Thyroid gland (tissue), 4 donors: ENCODE results near the gene SLC43A3.

Experiments
- POLR2A ChIP-seq, 2 donors: fragments of 450-650 bp; IDR thresholded peaks; one replicate each; pipeline ENCODE4 v1.6.1; 2017; ENCODE audit warnings: antibody characterized with exemption in 2 of 2, mild to moderate bottlenecking in 2 of 2, moderate library complexity in 1 of 2
- TF ChIP-seq, protein P1 (sequence below), 6 experiments: fragments of 200-600 bp in 3 of 6; fragments of 450-650 bp in 3 of 6; sonication (generic) in 3 of 6; IDR thresholded peaks; one replicate each; pipeline ENCODE4 v1.5.1; 2016 to 2019; ENCODE audit warnings: antibody characterized with exemption in 6 of 6, mild to moderate bottlenecking in 2 of 6, inconsistent platforms in 1 of 6, moderate library complexity in 1 of 6

DNA sequence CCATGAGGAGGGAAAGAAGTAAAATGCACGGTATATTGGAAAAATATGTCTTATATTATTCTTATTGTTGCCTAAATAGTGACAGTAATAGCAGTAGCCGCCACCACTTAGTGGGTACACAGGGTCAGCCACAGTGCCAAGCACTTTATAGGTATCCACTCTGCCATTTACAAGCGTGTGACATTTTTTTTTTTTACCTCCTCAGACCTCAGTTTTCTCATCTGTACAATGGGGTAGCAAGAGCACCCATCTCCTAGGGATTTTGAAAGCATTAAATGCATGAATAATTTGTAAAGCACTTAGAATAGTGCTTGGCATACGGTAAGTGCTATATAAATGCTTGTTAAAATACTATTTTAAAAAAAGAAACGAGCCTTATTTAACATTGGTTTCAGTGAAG, 42.3 kb upstream of the SLC43A3 start:
- TF ChIP-seq, protein P1, sequence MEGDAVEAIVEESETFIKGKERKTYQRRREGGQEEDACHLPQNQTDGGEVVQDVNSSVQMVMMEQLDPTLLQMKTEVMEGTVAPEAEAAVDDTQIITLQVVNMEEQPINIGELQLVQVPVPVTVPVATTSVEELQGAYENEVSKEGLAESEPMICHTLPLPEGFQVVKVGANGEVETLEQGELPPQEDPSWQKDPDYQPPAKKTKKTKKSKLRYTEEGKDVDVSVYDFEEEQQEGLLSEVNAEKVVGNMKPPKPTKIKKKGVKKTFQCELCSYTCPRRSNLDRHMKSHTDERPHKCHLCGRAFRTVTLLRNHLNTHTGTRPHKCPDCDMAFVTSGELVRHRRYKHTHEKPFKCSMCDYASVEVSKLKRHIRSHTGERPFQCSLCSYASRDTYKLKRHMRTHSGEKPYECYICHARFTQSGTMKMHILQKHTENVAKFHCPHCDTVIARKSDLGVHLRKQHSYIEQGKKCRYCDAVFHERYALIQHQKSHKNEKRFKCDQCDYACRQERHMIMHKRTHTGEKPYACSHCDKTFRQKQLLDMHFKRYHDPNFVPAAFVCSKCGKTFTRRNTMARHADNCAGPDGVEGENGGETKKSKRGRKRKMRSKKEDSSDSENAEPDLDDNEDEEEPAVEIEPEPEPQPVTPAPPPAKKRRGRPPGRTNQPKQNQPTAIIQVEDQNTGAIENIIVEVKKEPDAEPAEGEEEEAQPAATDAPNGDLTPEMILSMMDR (IDR thresholded peaks at IDR 0.05), result no peak
- TF ChIP-seq POLR2A (IDR thresholded peaks at IDR 0.05), result no peak
